Inferior parietal cortex (tissue), 1 donor: Measurements from ENCODE around the gene MST1.

Experiments
- DNase-seq: peaks from one replicate; pipeline ENCODE4 v3.0.0-alpha.2; 2016; ENCODE audit errors: extremely low spot score

Gene MST1

GRCh38 chr3:49656541-49657112 lies 32.6 kb downstream of the MST1 start:
- no peak for DNase-seq

- no peak for DNase-seq
Observed at GRCh38 chr3:49655731-49656285, 33.5 kb downstream of the MST1 start.

GRCh38 chr3:49654955-49655556 lies 34.2 kb downstream of the MST1 start:
- DNase-seq = no peak

GRCh38 chr3:49654176-49654825 lies 35.0 kb downstream of the MST1 start:
- no peak for DNase-seq

- DNase-seq = no peak
Observed at GRCh38 chr3:49653621-49654020, 35.7 kb downstream of the MST1 start.

GRCh38 chr3:49652903-49653415 lies 36.3 kb downstream of the MST1 start:
- DNase-seq = no peak

GRCh38 chr3:49652218-49652902 lies 36.9 kb downstream of the MST1 start:
- no peak for DNase-seq

- no peak for DNase-seq
Observed at GRCh38 chr3:49650637-49651036, 38.6 kb downstream of the MST1 start.

GRCh38 chr3:49650177-49650576 lies 39.1 kb downstream of the MST1 start:
- no peak for DNase-seq

GRCh38 chr3:49649576-49649975 lies 39.7 kb downstream of the MST1 start:
- DNase-seq = no peak

GRCh38 chr3:49648354-49649019 lies 40.8 kb downstream of the MST1 start:
- DNase-seq = no peak

- no peak for DNase-seq
Observed at GRCh38 chr3:49647741-49648140, 41.5 kb downstream of the MST1 start.

GRCh38 chr3:49646236-49646635 lies 43.0 kb downstream of the MST1 start:
- DNase-seq = no peak

- DNase-seq = no peak
Observed at GRCh38 chr3:49644684-49645083, 44.6 kb downstream of the MST1 start.

- DNase-seq = no peak
Observed at GRCh38 chr3:49642708-49643145, 46.5 kb downstream of the MST1 start.

- no peak for DNase-seq
Observed at GRCh38 chr3:49641921-49642707, 47.2 kb downstream of the MST1 start.

GRCh38 chr3:49641292-49641691 lies 48.0 kb downstream of the MST1 start:
- DNase-seq = no peak

GRCh38 chr3:49639551-49639950 lies 49.7 kb downstream of the MST1 start:
- no peak for DNase-seq

GRCh38 chr3:49638445-49638844 lies 50.8 kb downstream of the MST1 start:
- peak; percentile 74 for DNase-seq

GRCh38 chr3:49636883-49637609 lies 52.2 kb downstream of the MST1 start:
- peak; percentile 44 for DNase-seq
